K562 (cell line): ENCODE results near the gene C2CD2. TPM values are rescaled to one million over a fixed set of nuclear protein-coding genes. Genes with fewer than 3 reads are reported as not detected.

ENCODE experiments used
- ATAC-seq: fragments of 200-7000 bp; cut with Tn5 transposase; 3 replicates; pipeline ENCODE4 v1.9.1; 2020; ENCODE audit warnings: moderate library complexity
- BruUV-seq: library from RNA; stranded (reverse); fragments of 400-500 nt; replicated peaks from 2 replicates; lab custom pipeline; 2021; lab: Mats Ljungman, UMichigan
- CTCF ChIA-PET: fragments of 300-600 bp; formaldehyde crosslinking; extraction: SDS; loops from one replicate; lab custom pipeline; 2021; ENCODE audit warnings: low intra/inter-chr PET ratio; lab: Yijun Ruan, JAX
- POLR2A ChIA-PET: fragments of 300-600, 350-650 bp; sonication (Branson Sonifier 250); formaldehyde crosslinking; extraction: SDS; loops from one replicate; lab custom pipeline; 2021; ENCODE audit warnings: antibody characterized with exemption, inconsistent platforms; lab: Yijun Ruan, JAX
- DNase-seq, 4 experiments: peaks; one replicate each; pipeline versions ENCODE4 v3.0.0 to v3.0.0-alpha.2; 2011 to 2018; ENCODE audit warnings: low spot score in 3 of 4, mixed read lengths in 3 of 4; ENCODE audit errors: extremely low read depth in 1 of 4
- FAIRE-seq: peaks from 2 replicates; lab custom pipeline; 2011; peaks lifted over from hg19 to GRCh38; lab: Jason Lieb, UNC
- H2AFZ ChIP-seq: 2 replicates; pipeline ENCODE4 v1.6.0; 2011; ENCODE audit warnings: low read depth, low read length, control low read depth, inconsistent platforms
- H3K27ac ChIP-seq: fragments of 200-600 bp; 3 replicates; pipeline ENCODE4 v1.8.0; 2011; ENCODE audit warnings: low read depth, mild to moderate bottlenecking, control low read depth, inconsistent platforms, low read length, moderate library complexity, mixed read lengths; ENCODE audit errors: extremely low read depth
- H3K27me3 ChIP-seq, 2 experiments: fragments of 300-600 bp in 1 of 2; 2 replicates in 1 of 2; 3 replicates in 1 of 2; pipeline versions ENCODE4 v1.6.0 to v1.8.0; 2011; ENCODE audit warnings: inconsistent platforms in 2 of 2, low read length in 2 of 2, mild to moderate bottlenecking in 1 of 2, mixed read lengths in 1 of 2, moderate library complexity in 1 of 2; ENCODE audit not compliant: control insufficient read depth in 2 of 2, insufficient read depth in 2 of 2
- H3K36me3 ChIP-seq: fragments of 300-600 bp; 3 replicates; pipeline ENCODE4 v1.8.0; 2011; ENCODE audit warnings: mild to moderate bottlenecking, low read length, inconsistent platforms; ENCODE audit not compliant: control insufficient read depth, insufficient read depth
- H3K4me1 ChIP-seq, 2 experiments: fragments of 200-600 bp in 1 of 2; replicated peaks in 1 of 2; 2 replicates in 1 of 2; 3 replicates in 1 of 2; pipeline versions ENCODE4 v1.5.1 to v1.8.0; 2011; ENCODE audit warnings: inconsistent platforms in 2 of 2, low read length in 2 of 2, mild to moderate bottlenecking in 1 of 2, mixed read lengths in 1 of 2, moderate library complexity in 1 of 2; ENCODE audit not compliant: control insufficient read depth in 2 of 2, insufficient read depth in 2 of 2
- H3K4me2 ChIP-seq: 2 replicates; pipeline ENCODE4 v1.6.1; 2011; ENCODE audit warnings: low read length, control low read depth, inconsistent platforms, mixed read lengths; ENCODE audit not compliant: insufficient read depth
- H3K4me3 ChIP-seq: fragments of 200-600 bp; sonication (generic), shearing (Covaris generic); 2 replicates; pipeline ENCODE4 v1.5.1; 2016; ENCODE audit warnings: control low read depth, inconsistent platforms
- H3K79me2 ChIP-seq: fragments of 200-600 bp; 3 replicates; pipeline ENCODE4 v1.8.0; 2011; ENCODE audit warnings: low read length, inconsistent platforms; ENCODE audit not compliant: control insufficient read depth, insufficient read depth
- H3K9ac ChIP-seq, 2 experiments: 2 replicates each; pipeline versions ENCODE4 v1.6.0 to v1.6.1; 2011; ENCODE audit warnings: low read depth in 2 of 2, low read length in 2 of 2, control low read depth in 1 of 2, inconsistent platforms in 1 of 2, mild to moderate bottlenecking in 1 of 2, mixed read lengths in 1 of 2; ENCODE audit not compliant: insufficient read depth in 1 of 2
- H3K9me1 ChIP-seq: one replicate; pipeline ENCODE4 v1.6.0; 2011; ENCODE audit warnings: inconsistent platforms, mild to moderate bottlenecking, low read length, moderate library complexity; ENCODE audit not compliant: control insufficient read depth, insufficient read depth
- H3K9me3 ChIP-seq: replicated peaks from 2 replicates; pipeline ENCODE4 v1.5.1; 2011; ENCODE audit warnings: low read depth, low read length, inconsistent platforms; ENCODE audit not compliant: control insufficient read depth, insufficient read depth
- H4K20me1 ChIP-seq: replicated peaks from 2 replicates; pipeline ENCODE4 v1.6.1; 2011; ENCODE audit warnings: low read length, inconsistent platforms, mixed read lengths; ENCODE audit not compliant: control insufficient read depth, insufficient read depth
- ARID2 ChIP-seq: fragments of 450-650 bp; IDR thresholded peaks from 2 replicates; pipeline ENCODE4 v1.6.1; 2017; ENCODE audit warnings: antibody characterized with exemption, mild to moderate bottlenecking
- C11orf30 ChIP-seq: fragments of 450-650 bp; IDR thresholded peaks from 2 replicates; pipeline ENCODE4 v1.6.1; 2016; ENCODE audit warnings: low read depth, mild to moderate bottlenecking
- CBX3 ChIP-seq, 2 experiments: IDR thresholded peaks; 1 replicate in 1 of 2; 2 replicates in 1 of 2; pipeline ENCODE4 v1.6.1; 2012; ENCODE audit warnings: inconsistent platforms in 2 of 2, low read length in 2 of 2, borderline replicate concordance in 1 of 2, control low read depth in 1 of 2
- CREM ChIP-seq: IDR thresholded peaks from 2 replicates; pipeline ENCODE4 v1.6.1; 2014; ENCODE audit warnings: antibody characterized with exemption, low read depth
- MEF2A ChIP-seq: IDR thresholded peaks from 2 replicates; pipeline ENCODE4 v1.6.1; 2011; ENCODE audit warnings: low read depth, mild to moderate bottlenecking, low read length, moderate library complexity; ENCODE audit not compliant: control insufficient read depth
- SAP30 ChIP-seq: fragments of 200-600 bp; sonication (generic); IDR thresholded peaks from 2 replicates; pipeline ENCODE4 v1.6.1; 2012; ENCODE audit warnings: borderline replicate concordance, low read depth, mild to moderate bottlenecking, moderate library complexity, low read length, control low read depth, inconsistent platforms; ENCODE audit not compliant: insufficient read depth, poor library complexity, severe bottlenecking
- SIN3A ChIP-seq, 2 experiments: fragments of 150-350 bp in 1 of 2; IDR thresholded peaks; 2 replicates each; pipeline ENCODE4 v1.6.1; 2011 to 2016; ENCODE audit warnings: borderline replicate concordance in 2 of 2, low read depth in 2 of 2, low read length in 2 of 2, mild to moderate bottlenecking in 2 of 2, moderate library complexity in 2 of 2; ENCODE audit not compliant: control insufficient read depth in 1 of 2
- SPI1 ChIP-seq: IDR thresholded peaks from 2 replicates; pipeline ENCODE4 v1.6.1; 2011; ENCODE audit warnings: low read depth, low read length, control low read depth, borderline replicate concordance
- SUPT5H ChIP-seq: fragments of 450-650 bp; IDR thresholded peaks from 2 replicates; pipeline ENCODE4 v1.6.1; 2016
- TRIM24 ChIP-seq, 2 experiments: fragments of 450-650 bp; IDR thresholded peaks; 2 replicates each; pipeline ENCODE4 v1.6.1; 2016
- ZNF316 ChIP-seq: fragments of 450-650 bp; IDR thresholded peaks from 2 replicates; pipeline ENCODE4 v1.6.1; 2016
- ZNF785 ChIP-seq: fragments of 250-450 bp; sonication (Bioruptor Pico); IDR thresholded peaks from 2 replicates; pipeline ENCODE4 v1.4.0; 2020; ENCODE audit warnings: mild to moderate bottlenecking
- WGBS: fragments of 100-300 bp; shearing (Covaris generic); methylation state at CpG from one replicate; pipeline ENCODE4 v1.1.6; 2016; ENCODE audit warnings: low coverage, mixed read lengths; ENCODE audit not compliant: insufficient coverage; ENCODE audit errors: missing lambda C conversion rate; 5-methylcytosine and 5-hydroxymethylcytosine counted together
- in situ Hi-C: fragments of 300-500 bp; cut with MboI; formaldehyde crosslinking; loops from 4 replicates; pipeline ENCODE4 v1.15.0; 2018; ENCODE audit warnings: inconsistent platforms, mixed read lengths
- intact Hi-C: fragments of 100-400 bp; cut with micrococcal nuclease; formaldehyde crosslinking; loops from 2 replicates; pipeline ENCODE4 v1.14.2; 2022
- polyA plus RNA-seq, 8 experiments: library from polyadenylated mRNA; depleted of rRNA in 4 of 8; stranded (reverse) in 5 of 8; unstranded in 3 of 8; fragments of >200 nt; fragmentation: Nextera tagmentation in 2 of 8; fragmentation: Illumina TruSeq in 1 of 8; extraction: Ambion mirVana in 2 of 8; extraction: Trizol in 1 of 8; gene quantifications; 2 replicates each; pipeline versions ENCODE4 v1.2.1 to v1.2.3, GENCODE V29; 2011 to 2014; ENCODE audit warnings: inconsistent platforms in 1 of 8, missing spikeins in 1 of 8
- total RNA-seq, 7 experiments: library from RNA; depleted of rRNA in 6 of 7; stranded (reverse); fragments of >200 nt in 6 of 7; fragmentation: Illumina TruSeq in 2 of 7; extraction: Trizol in 2 of 7; gene quantifications; 2 replicates each; pipeline versions ENCODE4 v1.2.1 to v1.2.3, GENCODE V29; 2011 to 2021; ENCODE audit warnings: low replicate concordance in 1 of 7
- TF ChIP-seq, protein P1 (sequence below): fragments of 450-650 bp; IDR thresholded peaks from 2 replicates; pipeline ENCODE4 v1.6.1; 2016; ENCODE audit warnings: mild to moderate bottlenecking
- TF ChIP-seq, protein P2 (sequence below): fragments of 450-650 bp; IDR thresholded peaks from 2 replicates; pipeline ENCODE4 v1.6.1; 2016; ENCODE audit warnings: antibody characterized with exemption
- TF ChIP-seq, protein P3 (sequence below): fragments of 150-350 bp; IDR thresholded peaks from 2 replicates; pipeline ENCODE4 v1.6.1; 2014; ENCODE audit warnings: low read depth, mild to moderate bottlenecking, low read length, borderline replicate concordance
- TF ChIP-seq, protein P4 (sequence below): sonication (generic); formaldehyde crosslinking; IDR thresholded peaks from 2 replicates; pipeline ENCODE4 v1.8.0; 2022; ENCODE audit warnings: mild to moderate bottlenecking, missing genetic modification reagents

The C2CD2 gene
- total and polyA plus RNA-seq, 9 of the 15 experiments (the other 6 are each of a cell fraction or from before 2014, with no cell fraction given): 1.3 to 21.6 (median 12.1) TPM

DNA sequence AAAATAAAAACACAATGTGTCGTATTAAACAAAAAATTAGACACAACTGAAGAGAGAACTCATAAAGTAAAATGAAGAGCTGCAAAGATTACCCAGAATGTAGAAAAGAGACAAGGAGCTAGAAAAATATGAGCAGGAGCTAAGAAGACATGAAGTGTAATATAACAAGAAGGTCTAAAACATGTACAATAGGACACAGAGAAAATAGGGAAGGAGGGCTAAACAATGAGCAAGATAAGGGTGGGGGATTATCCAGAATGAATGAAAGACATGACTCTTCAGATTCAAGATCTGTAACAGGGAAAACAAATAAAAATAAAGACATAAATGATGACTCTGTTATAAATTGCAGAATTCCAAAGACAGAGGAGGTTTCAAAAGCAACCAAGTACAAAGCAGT lies 112.9 kb downstream of the C2CD2 start:
- Histone ChIP-seq H3K27me3 (no peaks in the 10 kb centered on the region), H3K9me1 (peaks cover 3% of the 10 kb centered on the region), H3K4me2 (no peak overlapping the region), H3K9me3 (no peaks in the 10 kb centered on the region), H3K36me3 (peaks cover 44% of the 10 kb centered on the region), H3K79me2 (no peaks in the 10 kb centered on the region), H3K9ac (no peak overlapping the region), H3K4me3 (no peak overlapping the region), H4K20me1 (no peaks in the 10 kb centered on the region), H3K4me1 (peaks cover 18 to 20% of the 10 kb centered on the region in 2 experiments; a peak in 4 of 5 replicates), H3K27ac (no peak overlapping the region), H2AFZ (no peak overlapping the region)
- ATAC-seq (no peak), FAIRE-seq (no peak), DNase-seq (no peak)
- ChIA-PET POLR2A (interaction anchor here (0.9 kb wide), 1 partner anchor 64 kb away, joined by 4 read pairs; no protein-coding TSS in a partner anchor), CTCF (no interaction called here)
- in situ Hi-C loops: no loop called here
- intact Hi-C loops: no loop called here
- no TSS peak for BruUV-seq
- WGBS: 92% methylated on average over 1 of the region's 1 CpG
- TF ChIP-seq CBX3 (IDR thresholded peaks at IDR 0.05; ENCODE audit: borderline replicate concordance in 1 of 2, low read length in 2 of 2) (peak in 1 of 2 experiments; percentile 78; a peak in 1 of 3 replicates), ZNF316 (peak; percentile 73), SUPT5H (no peak), ZNF785 (no peak), SAP30 (no peak), ARID2 (no peak), CREM (no peak), MEF2A (no peak), SIN3A (IDR thresholded peaks at IDR 0.05; ENCODE audit: borderline replicate concordance in 2 of 2, control insufficient read depth in 1 of 2, low read depth in 2 of 2, low read length in 2 of 2) (no peak), C11orf30 (peak; percentile 32), TRIM24 (IDR thresholded peaks at IDR 0.05) (peak; percentile 72 to 77), SPI1 (no peak)
- TF ChIP-seq, protein P1, sequence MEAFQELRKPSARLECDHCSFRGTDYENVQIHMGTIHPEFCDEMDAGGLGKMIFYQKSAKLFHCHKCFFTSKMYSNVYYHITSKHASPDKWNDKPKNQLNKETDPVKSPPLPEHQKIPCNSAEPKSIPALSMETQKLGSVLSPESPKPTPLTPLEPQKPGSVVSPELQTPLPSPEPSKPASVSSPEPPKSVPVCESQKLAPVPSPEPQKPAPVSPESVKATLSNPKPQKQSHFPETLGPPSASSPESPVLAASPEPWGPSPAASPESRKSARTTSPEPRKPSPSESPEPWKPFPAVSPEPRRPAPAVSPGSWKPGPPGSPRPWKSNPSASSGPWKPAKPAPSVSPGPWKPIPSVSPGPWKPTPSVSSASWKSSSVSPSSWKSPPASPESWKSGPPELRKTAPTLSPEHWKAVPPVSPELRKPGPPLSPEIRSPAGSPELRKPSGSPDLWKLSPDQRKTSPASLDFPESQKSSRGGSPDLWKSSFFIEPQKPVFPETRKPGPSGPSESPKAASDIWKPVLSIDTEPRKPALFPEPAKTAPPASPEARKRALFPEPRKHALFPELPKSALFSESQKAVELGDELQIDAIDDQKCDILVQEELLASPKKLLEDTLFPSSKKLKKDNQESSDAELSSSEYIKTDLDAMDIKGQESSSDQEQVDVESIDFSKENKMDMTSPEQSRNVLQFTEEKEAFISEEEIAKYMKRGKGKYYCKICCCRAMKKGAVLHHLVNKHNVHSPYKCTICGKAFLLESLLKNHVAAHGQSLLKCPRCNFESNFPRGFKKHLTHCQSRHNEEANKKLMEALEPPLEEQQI: 0 out of 2 replicates have a peak, but pooled peaks have one; percentile 36
- TF ChIP-seq, protein P2, sequence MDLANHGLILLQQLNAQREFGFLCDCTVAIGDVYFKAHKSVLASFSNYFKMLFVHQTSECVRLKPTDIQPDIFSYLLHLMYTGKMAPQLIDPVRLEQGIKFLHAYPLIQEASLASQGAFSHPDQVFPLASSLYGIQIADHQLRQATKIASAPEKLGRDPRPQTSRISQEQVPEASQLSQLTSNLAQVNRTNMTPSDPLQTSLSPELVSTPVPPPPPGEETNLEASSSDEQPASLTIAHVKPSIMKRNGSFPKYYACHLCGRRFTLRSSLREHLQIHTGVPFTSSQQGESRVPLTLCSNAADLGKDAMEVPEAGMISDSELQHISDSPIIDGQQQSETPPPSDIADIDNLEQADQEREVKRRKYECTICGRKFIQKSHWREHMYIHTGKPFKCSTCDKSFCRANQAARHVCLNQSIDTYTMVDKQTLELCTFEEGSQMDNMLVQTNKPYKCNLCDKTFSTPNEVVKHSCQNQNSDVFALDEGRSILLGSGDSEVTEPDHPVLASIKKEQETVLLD: no peak
- TF ChIP-seq, protein P3, sequence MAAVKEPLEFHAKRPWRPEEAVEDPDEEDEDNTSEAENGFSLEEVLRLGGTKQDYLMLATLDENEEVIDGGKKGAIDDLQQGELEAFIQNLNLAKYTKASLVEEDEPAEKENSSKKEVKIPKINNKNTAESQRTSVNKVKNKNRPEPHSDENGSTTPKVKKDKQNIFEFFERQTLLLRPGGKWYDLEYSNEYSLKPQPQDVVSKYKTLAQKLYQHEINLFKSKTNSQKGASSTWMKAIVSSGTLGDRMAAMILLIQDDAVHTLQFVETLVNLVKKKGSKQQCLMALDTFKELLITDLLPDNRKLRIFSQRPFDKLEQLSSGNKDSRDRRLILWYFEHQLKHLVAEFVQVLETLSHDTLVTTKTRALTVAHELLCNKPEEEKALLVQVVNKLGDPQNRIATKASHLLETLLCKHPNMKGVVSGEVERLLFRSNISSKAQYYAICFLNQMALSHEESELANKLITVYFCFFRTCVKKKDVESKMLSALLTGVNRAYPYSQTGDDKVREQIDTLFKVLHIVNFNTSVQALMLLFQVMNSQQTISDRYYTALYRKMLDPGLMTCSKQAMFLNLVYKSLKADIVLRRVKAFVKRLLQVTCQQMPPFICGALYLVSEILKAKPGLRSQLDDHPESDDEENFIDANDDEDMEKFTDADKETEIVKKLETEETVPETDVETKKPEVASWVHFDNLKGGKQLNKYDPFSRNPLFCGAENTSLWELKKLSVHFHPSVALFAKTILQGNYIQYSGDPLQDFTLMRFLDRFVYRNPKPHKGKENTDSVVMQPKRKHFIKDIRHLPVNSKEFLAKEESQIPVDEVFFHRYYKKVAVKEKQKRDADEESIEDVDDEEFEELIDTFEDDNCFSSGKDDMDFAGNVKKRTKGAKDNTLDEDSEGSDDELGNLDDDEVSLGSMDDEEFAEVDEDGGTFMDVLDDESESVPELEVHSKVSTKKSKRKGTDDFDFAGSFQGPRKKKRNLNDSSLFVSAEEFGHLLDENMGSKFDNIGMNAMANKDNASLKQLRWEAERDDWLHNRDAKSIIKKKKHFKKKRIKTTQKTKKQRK: no peak
- TF ChIP-seq, protein P4, sequence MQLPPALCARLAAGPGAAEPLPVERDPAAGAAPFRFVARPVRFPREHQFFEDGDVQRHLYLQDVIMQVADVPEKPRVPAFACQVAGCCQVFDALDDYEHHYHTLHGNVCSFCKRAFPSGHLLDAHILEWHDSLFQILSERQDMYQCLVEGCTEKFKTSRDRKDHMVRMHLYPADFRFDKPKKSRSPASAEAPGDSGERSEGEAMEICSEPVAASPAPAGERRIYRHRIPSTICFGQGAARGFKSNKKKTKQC (CRISPR knock-in tag): no peak
